Small intestine (tissue), 7 donors: Measurements from ENCODE around the gene VPS13A. TPM values are rescaled to one million over a fixed set of nuclear protein-coding genes. Genes with fewer than 3 reads are reported as not detected.

Source experiments
- DNase-seq, 2 donors: peaks; one replicate each; pipeline versions ENCODE4 v3.0.0 to v3.0.0-alpha.2; 2013
- FAIRE-seq: peaks from 2 replicates; lab custom pipeline; 2012; peaks lifted over from hg19 to GRCh38; lab: Jason Lieb, UNC
- H3K27ac ChIP-seq, 3 donors: one replicate each; pipeline ENCODE4 v1.5.1; 2013; ENCODE audit warnings: low read length in 2 of 3, mild to moderate bottlenecking in 2 of 3, control low read depth in 1 of 3, inconsistent platforms in 1 of 3, low read depth in 1 of 3, moderate library complexity in 1 of 3
- H3K27me3 ChIP-seq, 3 donors: one replicate each; pipeline ENCODE4 v1.6.1; 2013; ENCODE audit warnings: low read length in 3 of 3, inconsistent platforms in 1 of 3; ENCODE audit not compliant: control insufficient read depth in 3 of 3, insufficient read depth in 3 of 3
- H3K36me3 ChIP-seq, 3 donors: one replicate each; pipeline ENCODE4 v1.6.1; 2013; ENCODE audit warnings: low read length in 3 of 3, inconsistent platforms in 1 of 3, low read depth in 1 of 3, mild to moderate bottlenecking in 1 of 3, moderate library complexity in 1 of 3; ENCODE audit not compliant: control insufficient read depth in 3 of 3, insufficient read depth in 2 of 3
- H3K4me1 ChIP-seq, 3 donors: one replicate each; pipeline ENCODE4 v1.6.1; 2013; ENCODE audit warnings: low read length in 2 of 3, inconsistent platforms in 1 of 3, low read depth in 1 of 3, mild to moderate bottlenecking in 1 of 3, moderate library complexity in 1 of 3; ENCODE audit not compliant: control insufficient read depth in 3 of 3, insufficient read depth in 2 of 3
- H3K4me3 ChIP-seq, 3 donors: one replicate each; pipeline ENCODE4 v1.5.1; 2013; ENCODE audit warnings: low read length in 3 of 3, control low read depth in 1 of 3, inconsistent platforms in 1 of 3, low read depth in 1 of 3, mild to moderate bottlenecking in 1 of 3, moderate library complexity in 1 of 3
- H3K9me3 ChIP-seq, 2 donors: one replicate each; pipeline ENCODE4 v1.6.1; 2013; ENCODE audit warnings: low read depth in 1 of 2, low read length in 1 of 2; ENCODE audit not compliant: control insufficient read depth in 2 of 2, insufficient read depth in 1 of 2
- WGBS, 3 donors: extraction: QIAGEN DNeasy Blood & Tissue Kit; methylation state at CpG; one replicate each; pipeline ENCODE4 v1.1.7; 2013; 5-methylcytosine and 5-hydroxymethylcytosine counted together
- polyA plus RNA-seq, 4 donors: library from polyadenylated mRNA; stranded (reverse) in 3 of 4; unstranded in 1 of 4; fragments of 200-250 nt in 3 of 4; fragments of 120-200 nt in 1 of 4; gene quantifications; one replicate each; pipeline versions ENCODE4 v1.2.1 to v1.2.3, GENCODE V29; 2013
- donor health status: healthy with polysubstance abuse.
- donor health status: control.
- donor health status: control.
- donor health status: Bipolar disorder and iron deficiency.
- donor health status: healthy.

VPS13A gene
- polyA plus RNA-seq, 4 donors = 15.3 to 54.3 (median 37.3) TPM

DNA sequence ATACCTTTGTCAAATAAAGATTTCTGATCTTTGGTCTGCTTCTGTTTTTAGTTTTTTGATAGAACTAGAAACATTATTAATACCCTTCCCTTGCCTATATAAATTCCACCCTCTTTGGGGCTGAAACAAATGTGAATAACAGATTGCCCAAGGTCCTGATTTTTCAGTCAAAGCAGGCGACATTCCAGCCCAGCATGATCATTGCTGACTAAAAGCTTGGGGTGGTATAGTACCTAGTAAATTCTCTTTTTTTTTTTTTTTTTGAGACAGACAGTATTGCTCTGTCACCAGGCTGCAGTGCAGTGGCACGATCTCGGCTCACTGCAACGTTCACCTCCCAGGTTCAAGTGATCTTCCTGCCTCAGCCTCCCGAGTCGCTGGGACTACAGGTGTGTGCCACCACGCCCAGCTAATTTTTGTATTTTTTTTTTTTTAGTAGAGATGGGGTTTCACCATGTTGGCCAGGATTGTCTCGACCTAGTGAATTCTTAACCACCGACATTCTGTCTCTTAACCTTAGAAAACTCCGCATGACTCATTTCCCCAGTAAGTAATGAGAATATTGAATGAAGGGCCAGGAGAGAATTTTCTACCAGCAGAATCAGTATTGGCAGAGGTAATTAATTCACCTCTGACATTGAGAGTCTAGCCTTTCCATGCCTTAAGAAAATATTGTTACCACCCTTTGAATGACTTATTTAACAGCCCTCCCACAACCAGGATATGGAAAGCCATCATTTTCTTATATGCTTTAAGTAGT is 244.4 kb downstream of the VPS13A start:
- no peak for FAIRE-seq
- Histone ChIP-seq H3K36me3 (no peaks in the 10 kb centered on the region), H3K27ac (no peak overlapping the region), H3K27me3 (no peaks in the 10 kb centered on the region), H3K4me3 (no peak overlapping the region), H3K9me3 (no peaks in the 10 kb centered on the region), H3K4me1 (peaks cover 0 to under 1% (median 0%) of the 10 kb centered on the region in 3 donors)
- DNase-seq = no peak
- 91 to 97% (median 92%) methylated on average over 10 of the region's 10 CpGs for WGBS, 3 donors

DNA sequence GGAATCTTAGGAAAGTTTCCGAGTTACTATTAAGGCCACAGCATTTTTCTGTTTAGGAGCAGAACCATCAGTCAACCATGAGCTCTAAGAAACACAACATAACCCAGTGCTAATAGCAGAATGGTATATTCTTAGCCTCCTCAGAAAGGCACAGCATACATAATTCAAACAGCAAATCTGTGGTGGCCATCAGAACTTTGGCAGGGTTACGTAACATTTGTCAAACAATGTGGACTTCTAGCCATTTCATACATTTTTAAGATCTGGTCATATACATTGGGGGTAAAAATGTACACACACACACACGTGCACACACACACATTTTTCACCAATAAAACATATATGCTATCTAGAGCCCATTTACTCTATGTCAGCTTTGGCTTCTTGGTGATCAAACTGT is 245.6 kb downstream of the VPS13A start:
- DNase-seq = no peak
- no peak for FAIRE-seq
- no peaks in the 10 kb centered on the region for H3K36me3 ChIP-seq
- H3K9me3 ChIP-seq = no peaks in the 10 kb centered on the region
- peaks cover 0 to 3% (median 0%) of the 10 kb centered on the region in 3 donors for H3K4me1 ChIP-seq
- 97 to 99% (median 99%) methylated on average over 3 of the region's 3 CpGs for WGBS, 3 donors
- no peak overlapping the region for H3K4me3 ChIP-seq
- no peaks in the 10 kb centered on the region for H3K27me3 ChIP-seq
- H3K27ac ChIP-seq = no peak overlapping the region

DNA sequence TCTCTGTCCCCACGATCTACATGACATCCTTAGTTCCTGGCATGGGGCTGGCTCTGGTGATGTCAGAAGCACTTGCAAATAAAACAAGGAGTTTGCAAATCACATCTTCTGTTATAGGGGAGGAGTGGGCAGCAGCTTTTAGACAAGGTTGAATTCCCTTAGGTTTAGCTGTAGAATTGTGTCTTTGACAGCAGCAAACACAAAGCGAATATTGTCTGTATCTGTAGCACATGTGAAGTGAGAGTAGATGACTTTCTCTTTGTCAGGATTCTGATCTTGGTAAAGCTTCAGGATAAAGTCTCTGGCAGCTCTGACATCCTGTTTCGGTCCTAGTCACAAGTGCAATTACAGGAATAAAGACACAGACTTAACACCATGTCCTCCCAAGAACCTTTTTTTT is 246.5 kb downstream of the VPS13A start:
- WGBS, 3 donors = 91 to 94% (median 93%) methylated on average over 3 of the region's 3 CpGs
- FAIRE-seq = no peak
- H3K36me3 ChIP-seq = no peaks in the 10 kb centered on the region
- H3K27me3 ChIP-seq = no peaks in the 10 kb centered on the region
- DNase-seq = no peak
- no peaks in the 10 kb centered on the region for H3K9me3 ChIP-seq
- no peak overlapping the region for H3K27ac ChIP-seq
- no peak overlapping the region for H3K4me3 ChIP-seq
- peaks cover 0 to 3% (median 0%) of the 10 kb centered on the region in 3 donors for H3K4me1 ChIP-seq

DNA sequence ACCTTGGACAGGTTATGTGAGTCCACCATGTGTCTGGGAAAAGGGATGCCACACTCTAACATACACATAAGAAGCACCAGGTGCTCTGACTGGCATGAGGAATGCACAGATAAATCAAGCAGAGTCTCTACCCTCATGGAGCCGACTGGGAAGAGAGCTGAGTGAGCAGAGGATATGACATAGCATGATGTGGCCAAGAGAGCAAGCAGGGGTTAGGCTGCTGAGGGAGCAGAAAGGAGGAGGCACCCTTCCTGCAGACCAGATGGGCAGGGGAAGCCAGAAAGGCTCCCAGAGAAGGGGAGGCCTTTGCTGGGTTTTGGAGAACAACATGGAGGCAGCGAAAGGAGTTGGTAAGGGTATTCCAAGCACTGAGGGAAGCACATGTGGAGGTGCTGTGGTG is 247.7 kb downstream of the VPS13A start:
- H3K4me1 ChIP-seq = peaks cover 0 to 3% (median 0%) of the 10 kb centered on the region in 3 donors
- H3K27ac ChIP-seq = no peak overlapping the region
- WGBS, 3 donors = 81 to 95% (median 85%) methylated on average over 2 of the region's 2 CpGs
- DNase-seq (no peak), FAIRE-seq (no peak)
- H3K27me3 ChIP-seq = no peaks in the 10 kb centered on the region
- H3K9me3 ChIP-seq = no peaks in the 10 kb centered on the region
- H3K4me3 ChIP-seq = no peak overlapping the region
- no peaks in the 10 kb centered on the region for H3K36me3 ChIP-seq

DNA sequence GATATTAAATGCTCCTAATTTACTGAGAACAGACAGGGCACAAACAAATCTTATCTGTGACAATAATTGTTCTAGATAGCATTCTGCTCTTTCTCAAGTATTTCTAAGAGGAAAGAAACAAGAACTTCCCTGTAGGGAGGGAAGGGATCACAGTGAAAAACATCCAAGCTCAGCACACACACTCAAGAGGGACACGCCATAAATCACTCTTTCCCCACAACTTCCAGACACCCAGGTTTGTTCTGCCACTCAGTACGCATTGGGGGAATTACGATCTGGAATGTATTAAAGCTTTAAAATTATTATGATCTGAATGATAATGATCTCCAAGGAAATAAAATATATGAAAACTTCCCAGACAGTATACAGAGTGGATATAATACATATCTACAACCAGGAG is 249.4 kb downstream of the VPS13A start:
- H3K36me3 ChIP-seq = no peaks in the 10 kb centered on the region
- 25 to 37% (median 34%) methylated on average over 3 of the region's 3 CpGs for WGBS, 3 donors
- no peak overlapping the region for H3K27ac ChIP-seq
- peaks cover 0 to 3% (median 0%) of the 10 kb centered on the region in 3 donors for H3K4me1 ChIP-seq
- H3K27me3 ChIP-seq = no peaks in the 10 kb centered on the region
- no peaks in the 10 kb centered on the region for H3K9me3 ChIP-seq
- no peak overlapping the region for H3K4me3 ChIP-seq
- DNase-seq (peak in 1 of 2 donors; percentile 18), FAIRE-seq (no peak)

DNA sequence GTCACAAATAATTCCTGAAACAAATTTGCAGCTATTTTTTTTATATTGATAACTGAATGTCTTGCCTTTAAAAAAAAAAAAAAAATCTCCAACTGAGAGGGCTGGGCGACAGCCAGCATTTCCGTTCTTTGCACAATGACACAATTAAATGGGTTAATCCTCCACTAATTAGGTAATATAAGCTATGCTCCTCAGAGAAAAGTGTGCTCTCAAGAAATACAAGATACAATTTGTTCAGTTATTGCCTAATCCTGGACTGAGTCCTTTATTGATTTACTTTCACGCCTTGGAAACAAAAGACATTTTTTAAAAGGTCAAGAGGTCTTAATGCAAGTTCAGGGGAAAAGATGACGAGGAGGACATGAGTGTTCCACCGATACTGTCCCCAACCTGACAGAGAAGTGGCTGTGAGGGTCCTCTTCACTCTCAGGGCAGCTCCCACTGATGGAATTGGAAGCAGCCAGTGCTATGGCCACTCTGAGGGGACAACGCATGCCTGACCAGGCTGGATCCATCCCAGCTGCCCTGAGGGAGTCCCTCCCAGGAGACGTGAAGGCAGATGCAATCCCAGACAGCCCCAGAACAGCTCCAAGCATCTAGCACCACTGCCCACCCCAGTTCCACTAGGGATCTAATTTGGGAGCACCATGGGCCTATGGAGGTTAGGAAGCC is 250.1 kb downstream of the VPS13A start:
- peaks cover 0 to 3% (median 0%) of the 10 kb centered on the region in 3 donors for H3K4me1 ChIP-seq
- 30 to 56% (median 43%) methylated on average over 7 of the region's 7 CpGs for WGBS, 3 donors
- H3K27me3 ChIP-seq = no peaks in the 10 kb centered on the region
- peak; percentile 20 to 38 for DNase-seq
- no peak overlapping the region for H3K27ac ChIP-seq
- H3K9me3 ChIP-seq = no peaks in the 10 kb centered on the region
- H3K36me3 ChIP-seq = no peaks in the 10 kb centered on the region
- FAIRE-seq = no peak
- no peak overlapping the region for H3K4me3 ChIP-seq

DNA sequence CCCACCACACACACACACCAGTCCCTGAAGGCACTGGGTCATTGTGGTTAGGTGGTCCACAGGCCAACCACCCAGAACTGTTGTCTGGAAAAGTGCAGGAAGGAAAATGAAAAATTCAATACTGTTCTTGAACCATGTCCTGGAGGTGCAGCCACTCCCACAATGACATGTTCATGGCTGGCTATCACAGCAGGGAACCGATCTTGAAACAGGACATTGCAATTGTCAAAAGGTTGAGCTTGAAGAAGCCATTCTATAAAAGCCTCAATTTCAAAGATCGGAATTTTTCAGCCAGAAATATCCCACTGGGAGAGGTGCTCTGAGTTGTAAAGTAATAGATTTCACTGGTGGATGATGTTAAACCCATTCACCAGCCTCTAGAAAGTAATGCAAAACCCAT is 252.6 kb downstream of the VPS13A start:
- no peaks in the 10 kb centered on the region for H3K27me3 ChIP-seq
- whole genome bisulfite sequencing, 3 donors = 61 to 70% (median 69%) methylated on average over 2 of the region's 2 CpGs
- H3K4me3 ChIP-seq = no peak overlapping the region
- no peaks in the 10 kb centered on the region for H3K9me3 ChIP-seq
- no peak overlapping the region for H3K27ac ChIP-seq
- FAIRE-seq = no peak
- peaks cover 0 to 3% (median 0%) of the 10 kb centered on the region in 3 donors for H3K4me1 ChIP-seq
- DNase-seq = no peak
- H3K36me3 ChIP-seq = no peaks in the 10 kb centered on the region

DNA sequence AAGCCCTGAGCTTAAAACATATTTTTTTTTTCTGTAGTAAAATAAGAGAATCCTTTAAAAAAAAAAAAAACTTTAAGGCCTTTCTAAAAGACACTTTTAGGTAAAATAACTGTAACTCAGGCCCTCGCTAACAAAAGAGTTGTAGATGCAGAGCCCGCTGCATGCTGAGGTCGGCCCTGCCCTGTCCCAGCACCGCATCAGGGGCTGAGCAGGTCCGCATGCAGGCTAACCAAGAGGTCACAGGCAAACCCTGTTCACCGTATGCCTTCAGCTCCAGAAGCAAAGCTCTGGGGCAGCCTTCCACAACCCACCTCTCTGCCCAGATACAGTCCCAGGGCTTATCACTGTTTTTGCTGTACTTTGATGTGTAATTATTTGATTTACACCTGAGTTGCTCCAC is 254.7 kb downstream of the VPS13A start:
- WGBS, 3 donors = 71 to 85% (median 80%) methylated on average over 6 of the region's 6 CpGs
- Histone ChIP-seq H3K36me3 (no peaks in the 10 kb centered on the region), H3K4me1 (no peaks in the 10 kb centered on the region), H3K4me3 (no peak overlapping the region), H3K27ac (no peak overlapping the region), H3K9me3 (no peaks in the 10 kb centered on the region), H3K27me3 (no peaks in the 10 kb centered on the region)
- FAIRE-seq = no peak
- no peak for DNase-seq
